Measurements from ENCODE around the gene TBC1D10A.

The TBC1D10A gene

GRCh38 chr22:30263883-30264282, 62.9 kb downstream of the TBC1D10A start:
- TF ChIP-seq CTCF (IDR thresholded peaks at IDR 0.05; ENCODE audit: low read depth, low read length), result no peak
- no peak for DNase-seq (ENCODE audit: extremely low read depth, low read depth)

GRCh38 chr22:30262917-30263741, 63.6 kb downstream of the TBC1D10A start:
- DNase-seq (ENCODE audit: extremely low read depth, low read depth), result no peak
- peak; percentile 92 for TF ChIP-seq CTCF (IDR thresholded peaks at IDR 0.05; ENCODE audit: low read depth, low read length)

- TF ChIP-seq CTCF (IDR thresholded peaks at IDR 0.05; ENCODE audit: low read depth, low read length), result no peak
- no peak for DNase-seq (ENCODE audit: extremely low read depth, low read depth)
These were observed 64.6 kb downstream of the TBC1D10A start for GRCh38 chr22:30262112-30262511.

- TF ChIP-seq CTCF (IDR thresholded peaks at IDR 0.05; ENCODE audit: low read depth, low read length), result no peak
- no peak for DNase-seq (ENCODE audit: extremely low read depth, low read depth)
These were observed 65.6 kb downstream of the TBC1D10A start for GRCh38 chr22:30261134-30261533.

- no peak for DNase-seq (ENCODE audit: extremely low read depth, low read depth)
- TF ChIP-seq CTCF (IDR thresholded peaks at IDR 0.05; ENCODE audit: low read depth, low read length), result no peak
These were observed 66.1 kb downstream of the TBC1D10A start for GRCh38 chr22:30260682-30261081.

GRCh38 chr22:30260276-30260675, 66.5 kb downstream of the TBC1D10A start:
- no peak for DNase-seq (ENCODE audit: extremely low read depth, low read depth)
- TF ChIP-seq CTCF (IDR thresholded peaks at IDR 0.05; ENCODE audit: low read depth, low read length), result no peak

- TF ChIP-seq CTCF (IDR thresholded peaks at IDR 0.05; ENCODE audit: low read depth, low read length), result no peak
- no peak for DNase-seq (ENCODE audit: extremely low read depth, low read depth)
These were observed 72.4 kb downstream of the TBC1D10A start for GRCh38 chr22:30254314-30254713.

Measured in AG09319 (cell line).